HG02852 (cell line): ENCODE data around the gene DST.

Experiments used
- ATAC-seq: cut with Tn5 transposase; IDR thresholded peaks from one replicate; pipeline ENCODE4 v1.9.1; 2021; ENCODE audit warnings: mild to moderate bottlenecking, moderate library complexity; ENCODE audit not compliant: unreplicated experiment

DST gene

GRCh38 chr6:56540232-56541029, 102.3 kb downstream of the DST start:
- ATAC-seq: no peak

GRCh38 chr6:56539527-56540105, 103.1 kb downstream of the DST start:
- ATAC-seq: no peak

- no peak for ATAC-seq
These were observed 103.8 kb downstream of the DST start for GRCh38 chr6:56538851-56539250.

GRCh38 chr6:56537223-56537770, 105.4 kb downstream of the DST start:
- no peak for ATAC-seq

GRCh38 chr6:56536536-56536935, 106.2 kb downstream of the DST start:
- no peak for ATAC-seq

GRCh38 chr6:56535626-56536025, 107.1 kb downstream of the DST start:
- no peak for ATAC-seq

GRCh38 chr6:56534680-56535419, 107.8 kb downstream of the DST start:
- no peak for ATAC-seq

- ATAC-seq: no peak
These were observed 109.7 kb downstream of the DST start for GRCh38 chr6:56532766-56533551.

- no peak for ATAC-seq
These were observed 110.7 kb downstream of the DST start for GRCh38 chr6:56531839-56532595.

- no peak for ATAC-seq
These were observed 113.0 kb downstream of the DST start for GRCh38 chr6:56529594-56530191.

- ATAC-seq: no peak
These were observed 114.3 kb downstream of the DST start for GRCh38 chr6:56528412-56528841.

- no peak for ATAC-seq
These were observed 114.8 kb downstream of the DST start for GRCh38 chr6:56527934-56528333.

GRCh38 chr6:56526860-56527544, 115.7 kb downstream of the DST start:
- ATAC-seq: no peak

GRCh38 chr6:56525974-56526789, 116.5 kb downstream of the DST start:
- no peak for ATAC-seq

- ATAC-seq: no peak
These were observed 117.6 kb downstream of the DST start for GRCh38 chr6:56524891-56525703.

GRCh38 chr6:56522495-56523270, 120.0 kb downstream of the DST start:
- ATAC-seq: no peak

- no peak for ATAC-seq
These were observed 120.7 kb downstream of the DST start for GRCh38 chr6:56521976-56522375.
